Mesendoderm (in vitro differentiated cells): Measurements from ENCODE around the gene CPNE8.
A peak's percentile ranks its signal among the peaks of the same experiment; 100 is the strongest.

Experiments used
- DNase-seq: peaks from one replicate; pipeline ENCODE4 v3.0.0; 2013
- H2AK5ac ChIP-seq: 2 replicates; pipeline ENCODE4 v1.6.1; 2013; ENCODE audit warnings: low read length, inconsistent platforms
- H2BK120ac ChIP-seq: 2 replicates; pipeline ENCODE4 v1.6.1; 2013; ENCODE audit warnings: low read depth, mild to moderate bottlenecking, low read length, moderate library complexity, mixed read lengths
- H2BK15ac ChIP-seq: replicated peaks from 2 replicates; pipeline ENCODE4 v1.6.1; 2013; ENCODE audit warnings: low read depth, mild to moderate bottlenecking, moderate library complexity
- H2BK5ac ChIP-seq: 2 replicates; pipeline ENCODE4 v1.6.1; 2013; ENCODE audit warnings: low read length, inconsistent platforms
- H3K18ac ChIP-seq: 2 replicates; pipeline ENCODE4 v1.6.1; 2013; ENCODE audit warnings: mild to moderate bottlenecking, low read length, mixed read lengths
- H3K23ac ChIP-seq: one replicate; pipeline ENCODE4 v1.6.1; 2013; ENCODE audit warnings: low read length
- H3K27ac ChIP-seq: 2 replicates; pipeline ENCODE4 v1.5.1; 2013; ENCODE audit warnings: low read depth, mild to moderate bottlenecking, inconsistent platforms, low read length, moderate library complexity
- H3K27me3 ChIP-seq: 2 replicates; pipeline ENCODE4 v1.6.1; 2013; ENCODE audit warnings: low read length, control low read depth, mild to moderate bottlenecking, inconsistent platforms; ENCODE audit not compliant: insufficient read depth, poor library complexity
- H3K36me3 ChIP-seq: 2 replicates; pipeline ENCODE4 v1.6.1; 2013; ENCODE audit warnings: low read length, inconsistent platforms; ENCODE audit not compliant: control insufficient read depth, insufficient read depth
- H3K4ac ChIP-seq: one replicate; pipeline ENCODE4 v1.6.1; 2013; ENCODE audit warnings: low read depth, mild to moderate bottlenecking, low read length, moderate library complexity
- H3K4me1 ChIP-seq: 2 replicates; pipeline ENCODE4 v1.6.1; 2013; ENCODE audit warnings: low read depth, low read length, inconsistent platforms; ENCODE audit not compliant: control insufficient read depth
- H3K4me2 ChIP-seq: 2 replicates; pipeline ENCODE4 v1.6.1; 2013; ENCODE audit warnings: low read length
- H3K4me3 ChIP-seq: 2 replicates; pipeline ENCODE4 v1.5.1; 2013; ENCODE audit warnings: mild to moderate bottlenecking, low read length
- H3K56ac ChIP-seq: one replicate; pipeline ENCODE4 v1.6.1; 2013; ENCODE audit warnings: low read length
- H3K79me1 ChIP-seq: 2 replicates; pipeline ENCODE4 v1.6.1; 2013; ENCODE audit warnings: low read length, inconsistent platforms
- H3K79me2 ChIP-seq: 2 replicates; pipeline ENCODE4 v1.6.1; 2013; ENCODE audit warnings: mild to moderate bottlenecking, low read length; ENCODE audit not compliant: control insufficient read depth, insufficient read depth
- H3K9ac ChIP-seq: 2 replicates; pipeline ENCODE4 v1.6.1; 2013; ENCODE audit warnings: low read length, inconsistent platforms
- H4K5ac ChIP-seq: one replicate; pipeline ENCODE4 v1.6.1; 2013; ENCODE audit warnings: low read length
- H4K8ac ChIP-seq: one replicate; pipeline ENCODE4 v1.6.1; 2013; ENCODE audit warnings: low read depth, mild to moderate bottlenecking, control low read depth, low read length, moderate library complexity
- WGBS: extraction: QIAGEN DNeasy Blood & Tissue Kit; methylation state at CpG from one replicate; pipeline ENCODE4 v1.1.7; 2013; ENCODE audit warnings: low lambda C conversion rate, missing lambda C conversion rate; ENCODE audit not compliant: insufficient coverage; ENCODE audit errors: extremely low coverage; 5-methylcytosine and 5-hydroxymethylcytosine counted together

The CPNE8 gene

DNA sequence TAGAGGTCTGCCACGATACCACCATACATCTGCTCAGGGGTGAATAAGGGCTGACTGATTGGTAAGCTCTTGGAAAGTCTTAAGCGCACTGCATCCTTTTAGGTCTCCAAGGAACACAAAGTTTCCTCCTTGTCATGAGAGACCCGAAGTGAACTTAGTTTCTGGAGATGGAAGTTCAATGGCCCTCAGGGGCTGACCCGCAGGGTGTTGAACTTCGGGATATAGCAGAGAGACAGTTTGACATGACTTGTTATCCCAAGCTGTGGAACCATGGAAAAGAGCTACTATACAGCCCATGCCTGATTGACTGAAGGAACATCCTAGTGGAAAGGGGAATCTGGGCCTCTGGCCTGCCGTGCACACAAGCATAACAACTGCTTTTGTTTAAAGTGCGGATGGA is 26.9 kb upstream of the CPNE8 start:
- H3K9ac ChIP-seq = no peak overlapping the region
- no peaks in the 10 kb centered on the region for H3K79me2 ChIP-seq
- no peak overlapping the region for H3K4me2 ChIP-seq
- H2AK5ac ChIP-seq = no peak overlapping the region
- H3K56ac ChIP-seq = no peak overlapping the region
- no peak overlapping the region for H3K23ac ChIP-seq
- H3K4me3 ChIP-seq = no peak overlapping the region
- no peak overlapping the region for H2BK120ac ChIP-seq
- DNase-seq = no peak
- no peak overlapping the region for H3K18ac ChIP-seq
- no peak overlapping the region for H3K27ac ChIP-seq
- H3K4me1 ChIP-seq = no peaks in the 10 kb centered on the region
- H4K5ac ChIP-seq = no peak overlapping the region
- no peak overlapping the region for H2BK15ac ChIP-seq
- no peak overlapping the region for H4K8ac ChIP-seq
- WGBS = no CpG with 5 or more reads among the region's 7 CpGs
- H3K4ac ChIP-seq = no peak overlapping the region
- no peaks in the 10 kb centered on the region for H3K36me3 ChIP-seq
- no peak overlapping the region for H2BK5ac ChIP-seq
- H3K27me3 ChIP-seq = no peaks in the 10 kb centered on the region
- no peaks in the 10 kb centered on the region for H3K79me1 ChIP-seq

- Histone ChIP-seq H3K79me1 (no peaks in the 10 kb centered on the region), H3K4me3 (no peak overlapping the region), H2BK120ac (no peak overlapping the region), H3K79me2 (no peaks in the 10 kb centered on the region), H3K23ac (no peak overlapping the region), H3K18ac (no peak overlapping the region), H3K27me3 (no peaks in the 10 kb centered on the region), H3K27ac (no peak overlapping the region), H3K56ac (no peak overlapping the region), H3K36me3 (no peaks in the 10 kb centered on the region), H3K4ac (no peak overlapping the region), H3K9ac (no peak overlapping the region), H2BK15ac (no peak overlapping the region), H2AK5ac (no peak overlapping the region), H3K4me1 (no peaks in the 10 kb centered on the region), H4K8ac (no peak overlapping the region), H4K5ac (no peak overlapping the region), H2BK5ac (no peak overlapping the region), H3K4me2 (no peak overlapping the region)
- no peak for DNase-seq
- no CpG with 5 or more reads among the region's 8 CpGs for WGBS
Measured at GRCh38 chr12:38931461-38931860, 26.1 kb upstream of the CPNE8 start.

DNA sequence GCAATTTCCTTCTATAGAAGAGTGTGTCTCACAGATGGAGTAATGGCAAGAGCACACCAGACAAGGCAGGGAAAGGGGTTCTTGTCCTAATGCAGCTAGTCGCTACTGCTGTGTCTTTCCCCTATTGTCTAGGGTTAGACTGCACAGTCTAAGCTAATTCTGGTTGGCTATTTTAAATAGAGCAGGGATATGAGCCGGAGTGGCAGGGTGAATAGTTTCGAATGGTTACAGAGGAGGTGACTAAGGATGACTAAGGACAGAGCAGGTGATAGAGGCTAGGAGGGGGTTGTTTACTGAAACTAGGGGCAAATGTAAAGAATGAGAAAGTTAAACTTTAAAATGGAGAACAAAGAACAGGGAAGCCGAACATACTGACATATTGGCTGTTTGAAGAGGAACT is 25.6 kb upstream of the CPNE8 start:
- Histone ChIP-seq H2BK15ac (no peak overlapping the region), H3K79me2 (no peaks in the 10 kb centered on the region), H3K4ac (no peak overlapping the region), H2BK5ac (no peak overlapping the region), H4K8ac (no peak overlapping the region), H3K4me3 (no peak overlapping the region), H3K4me2 (no peak overlapping the region), H2AK5ac (no peak overlapping the region), H3K18ac (no peak overlapping the region), H3K36me3 (no peaks in the 10 kb centered on the region), H3K56ac (no peak overlapping the region), H3K9ac (no peak overlapping the region), H2BK120ac (no peak overlapping the region), H3K27me3 (no peaks in the 10 kb centered on the region), H3K4me1 (no peaks in the 10 kb centered on the region), H3K23ac (no peak overlapping the region), H3K27ac (no peak overlapping the region), H3K79me1 (no peaks in the 10 kb centered on the region), H4K5ac (no peak overlapping the region)
- no CpG with 5 or more reads among the region's 4 CpGs for WGBS
- no peak for DNase-seq

- Histone ChIP-seq H4K8ac (no peak overlapping the region), H3K56ac (no peak overlapping the region), H3K27me3 (no peaks in the 10 kb centered on the region), H2BK120ac (no peak overlapping the region), H3K4me1 (no peaks in the 10 kb centered on the region), H3K18ac (no peak overlapping the region), H2BK15ac (no peak overlapping the region), H3K79me1 (no peaks in the 10 kb centered on the region), H3K9ac (no peak overlapping the region), H3K36me3 (no peaks in the 10 kb centered on the region), H3K4me3 (no peak overlapping the region), H2BK5ac (no peak overlapping the region), H3K4me2 (no peak overlapping the region), H3K23ac (no peak overlapping the region), H2AK5ac (no peak overlapping the region), H3K4ac (no peak overlapping the region), H4K5ac (no peak overlapping the region), H3K79me2 (no peaks in the 10 kb centered on the region), H3K27ac (no peak overlapping the region)
- no peak for DNase-seq
- WGBS = no CpG with 5 or more reads among the region's 1 CpG
Measured at GRCh38 chr12:38926501-38926900, 21.1 kb upstream of the CPNE8 start.

DNA sequence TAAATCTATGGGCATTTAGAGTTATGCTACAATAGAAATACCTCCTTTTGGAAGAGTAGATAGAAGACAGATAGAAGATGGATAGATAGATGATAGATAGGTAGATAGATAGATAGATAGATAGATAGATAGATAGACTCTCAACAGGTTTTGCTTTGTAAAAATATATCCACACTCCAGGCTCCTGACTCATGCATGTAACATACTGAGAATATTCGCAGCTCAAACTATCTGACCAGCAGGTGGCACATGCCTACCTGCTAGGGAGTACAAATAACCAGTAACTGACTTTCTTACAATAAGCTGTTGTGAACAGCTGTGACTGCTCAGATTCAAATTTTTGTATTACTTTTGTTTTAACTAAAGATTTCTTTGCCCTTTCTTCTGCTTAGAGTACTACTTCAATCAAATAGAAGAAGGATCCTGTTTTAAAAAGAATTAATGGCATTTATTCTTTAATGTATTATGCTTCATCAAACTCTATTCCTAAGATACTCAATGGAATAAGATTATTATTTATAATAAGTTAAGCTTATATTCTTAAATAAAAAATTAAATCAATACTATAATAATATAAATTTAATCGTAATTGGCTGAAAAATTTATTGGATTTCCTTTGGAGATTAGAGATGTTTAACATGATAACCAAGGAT is 15.8 kb upstream of the CPNE8 start:
- Histone ChIP-seq H3K27me3 (no peaks in the 10 kb centered on the region), H3K56ac (no peak overlapping the region), H3K4me2 (no peak overlapping the region), H3K27ac (no peak overlapping the region), H3K4ac (no peak overlapping the region), H3K79me1 (no peaks in the 10 kb centered on the region), H3K36me3 (no peaks in the 10 kb centered on the region), H3K4me1 (no peaks in the 10 kb centered on the region), H4K8ac (no peak overlapping the region), H2BK120ac (no peak overlapping the region), H3K4me3 (no peak overlapping the region), H2BK15ac (no peak overlapping the region), H3K18ac (no peak overlapping the region), H4K5ac (no peak overlapping the region), H2BK5ac (no peak overlapping the region), H3K23ac (no peak overlapping the region), H2AK5ac (no peak overlapping the region), H3K79me2 (no peaks in the 10 kb centered on the region), H3K9ac (no peak overlapping the region)
- WGBS = no CpG with 5 or more reads among the region's 2 CpGs
- peak; percentile 82 for DNase-seq

DNA sequence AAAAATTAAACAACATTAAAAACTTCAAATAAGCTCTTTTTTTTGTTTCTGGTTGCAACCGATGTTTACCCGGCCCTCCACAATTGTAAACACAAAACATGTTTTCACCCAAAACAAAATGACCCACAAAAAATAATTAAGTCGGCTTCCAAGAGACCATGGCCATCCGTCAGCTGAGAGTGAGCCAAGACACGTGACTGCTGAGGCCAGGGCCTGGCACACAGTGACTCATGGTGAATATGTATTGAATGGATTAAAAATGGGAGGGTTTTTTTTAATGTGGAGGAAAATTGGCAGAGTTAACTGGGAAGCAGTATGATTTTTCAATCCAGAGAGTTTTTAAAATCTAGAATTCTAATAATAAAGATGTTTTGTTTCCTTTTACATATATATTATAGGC is 13.8 kb upstream of the CPNE8 start:
- H3K79me2 ChIP-seq = no peaks in the 10 kb centered on the region
- no peak overlapping the region for H2BK5ac ChIP-seq
- H3K4me3 ChIP-seq = no peak overlapping the region
- H4K8ac ChIP-seq = no peak overlapping the region
- no peaks in the 10 kb centered on the region for H3K27me3 ChIP-seq
- H3K27ac ChIP-seq = no peak overlapping the region
- no peak overlapping the region for H2BK120ac ChIP-seq
- no peak overlapping the region for H3K9ac ChIP-seq
- H3K18ac ChIP-seq = no peak overlapping the region
- H3K4me1 ChIP-seq = no peaks in the 10 kb centered on the region
- H2AK5ac ChIP-seq = no peak overlapping the region
- no peak overlapping the region for H3K56ac ChIP-seq
- no peak for DNase-seq
- no peak overlapping the region for H4K5ac ChIP-seq
- WGBS = no CpG with 5 or more reads among the region's 5 CpGs
- H2BK15ac ChIP-seq = no peak overlapping the region
- no peaks in the 10 kb centered on the region for H3K36me3 ChIP-seq
- H3K23ac ChIP-seq = no peak overlapping the region
- no peaks in the 10 kb centered on the region for H3K79me1 ChIP-seq
- H3K4me2 ChIP-seq = no peak overlapping the region
- H3K4ac ChIP-seq = no peak overlapping the region
